Activated T-cell treated with anti-CD3 and anti-CD28 coated beads for 4 hours (primary cell): ENCODE results near the gene UBTD2.

Experiments
- DNase-seq: peaks from one replicate; pipeline ENCODE4 v3.0.0-alpha.2; 2020

UBTD2 gene

DNA sequence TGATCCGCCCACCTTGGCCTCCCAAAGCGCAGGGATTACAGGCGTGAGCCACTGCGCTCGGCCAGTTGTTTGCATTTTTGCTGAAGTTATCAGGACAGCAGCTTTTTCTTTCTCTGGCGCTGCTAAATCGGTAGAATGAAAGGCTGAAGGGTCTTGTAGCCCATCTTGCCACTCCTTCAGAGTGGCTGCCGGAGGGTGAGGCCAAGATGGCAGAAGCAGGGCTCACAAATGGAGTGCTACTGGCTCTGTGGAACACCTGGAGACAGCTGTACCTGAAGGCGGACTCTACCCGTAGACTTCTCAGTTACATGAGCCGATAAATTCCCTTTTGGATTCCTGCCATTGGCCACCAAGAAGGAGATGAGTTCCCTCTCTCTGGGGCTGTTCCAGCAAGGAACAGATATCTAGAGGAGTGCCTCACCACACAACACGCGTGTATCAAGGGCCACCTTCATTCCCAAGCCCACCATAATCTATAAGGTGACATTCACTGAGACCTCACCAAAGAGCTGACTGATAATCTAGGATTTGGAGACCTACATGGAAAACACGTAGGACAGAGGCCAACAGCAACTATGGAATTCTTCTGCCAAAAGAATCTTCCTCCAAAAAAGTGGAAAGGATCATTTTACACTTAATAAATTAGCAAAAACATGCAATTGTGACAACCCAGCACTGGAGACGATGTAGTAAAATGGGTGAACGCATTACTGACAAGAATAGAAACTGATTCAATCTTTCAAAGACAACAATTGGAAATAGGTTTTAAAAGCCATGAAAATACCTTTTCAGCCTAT is 117.3 kb downstream of the UBTD2 start:
- no peak for DNase-seq

DNA sequence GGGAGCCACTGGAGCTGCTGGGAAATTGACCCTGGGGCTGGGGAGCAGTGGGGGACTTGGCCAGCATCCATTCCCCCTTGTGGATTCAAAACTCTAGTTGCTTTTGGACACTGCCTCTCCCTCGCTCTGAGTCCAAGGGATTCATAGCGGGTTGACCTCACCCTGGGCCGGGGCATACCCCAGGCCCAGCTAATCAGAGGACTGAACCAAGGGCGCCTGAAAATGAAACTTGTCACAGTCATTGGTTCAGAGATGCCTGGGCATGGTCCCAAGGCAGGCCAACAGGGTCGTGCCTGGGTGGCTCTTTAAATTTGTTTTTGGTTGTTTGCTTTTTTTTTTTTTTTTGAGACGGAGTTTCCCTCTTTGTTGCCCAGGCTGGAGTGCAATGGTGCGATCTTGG is 118.1 kb downstream of the UBTD2 start:
- DNase-seq = no peak

DNA sequence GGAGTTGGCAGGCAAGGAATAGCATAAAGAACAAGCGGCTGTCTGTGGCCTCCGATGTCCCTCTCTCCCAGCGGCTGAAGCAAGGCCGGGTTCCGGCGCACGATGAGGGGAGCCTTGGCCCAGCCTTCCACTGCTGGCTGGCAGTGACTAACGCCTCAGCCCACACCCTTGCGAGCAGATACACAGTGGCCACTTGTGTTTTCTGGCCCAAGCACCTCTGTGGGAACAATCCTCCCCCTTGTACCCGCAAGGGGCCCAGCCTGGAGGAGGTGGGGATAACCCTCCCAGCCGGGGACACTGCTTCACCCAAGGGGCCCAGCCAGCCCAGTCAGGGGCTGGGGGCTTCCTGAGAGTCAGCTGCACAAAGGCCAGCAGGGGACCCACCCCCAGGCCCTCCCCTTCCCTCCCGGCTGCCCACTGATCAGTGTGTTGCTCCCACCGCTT is 118.8 kb downstream of the UBTD2 start:
- DNase-seq = no peak

DNA sequence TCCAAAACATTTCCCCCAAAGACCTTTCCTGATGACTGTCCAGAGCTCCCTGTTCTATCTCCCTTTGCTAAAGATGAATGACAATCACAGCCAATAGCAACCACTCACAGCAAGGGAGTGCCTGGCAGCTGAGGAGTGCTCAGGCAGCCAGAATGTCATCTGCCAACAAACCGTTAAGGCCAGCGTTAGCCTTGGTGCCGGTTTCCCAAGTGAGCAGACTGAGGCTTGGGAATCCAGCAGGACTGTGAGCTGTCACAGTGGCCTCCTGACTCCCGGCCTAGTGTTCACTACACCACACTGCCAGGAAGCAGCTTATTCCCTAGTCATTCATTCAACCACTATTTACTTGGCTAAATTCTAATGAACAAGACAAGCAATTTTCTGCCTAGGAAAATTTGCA is 120.2 kb downstream of the UBTD2 start:
- no peak for DNase-seq

DNA sequence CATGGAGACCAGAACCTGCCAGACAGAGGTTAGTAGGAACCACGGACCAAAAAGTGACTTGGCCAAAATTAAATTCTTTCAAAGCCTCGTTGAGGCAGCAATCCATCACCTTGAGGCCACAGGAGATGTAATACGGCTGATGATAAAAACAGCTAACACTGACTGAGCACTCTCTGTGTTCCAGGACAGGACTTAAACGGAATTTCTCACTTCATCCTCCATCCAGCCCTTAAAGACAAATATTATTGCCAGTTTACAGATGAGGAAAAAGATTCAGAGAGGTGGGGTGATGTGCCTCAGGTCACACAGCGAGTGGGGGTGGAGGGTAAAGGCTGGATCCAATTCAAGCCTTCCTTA is 120.6 kb downstream of the UBTD2 start:
- no peak for DNase-seq

DNA sequence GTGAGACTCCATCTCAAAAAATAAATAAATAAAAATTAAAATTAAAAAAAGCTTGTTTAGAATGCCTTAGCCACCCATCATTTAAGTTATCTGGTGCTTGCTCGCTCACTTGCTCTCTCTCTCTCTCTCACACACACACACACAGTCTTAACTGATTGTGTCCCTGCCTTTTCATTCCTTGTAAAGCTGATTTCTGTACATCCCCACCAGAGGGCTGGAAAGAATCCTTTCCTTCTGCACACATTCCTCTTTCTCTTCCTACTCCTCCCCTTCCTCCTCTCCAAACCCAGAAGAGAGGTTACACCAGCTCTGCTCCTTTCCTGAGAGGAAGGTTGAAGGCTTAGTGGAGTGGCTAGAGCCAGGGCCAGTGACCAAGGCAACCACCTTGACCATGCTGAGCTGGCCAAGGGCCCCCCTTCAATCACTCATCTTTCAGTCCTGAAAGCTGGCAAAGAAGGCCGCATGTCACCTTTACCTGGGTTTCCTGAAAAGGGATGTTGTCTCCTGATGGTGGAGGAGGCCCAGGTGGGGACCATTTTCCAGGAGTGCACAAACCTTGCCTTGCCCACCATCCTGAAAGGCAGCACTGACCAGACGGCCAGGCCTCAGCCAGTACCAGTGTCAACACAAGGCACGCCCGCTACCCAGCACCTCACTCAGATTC is 121.1 kb downstream of the UBTD2 start:
- DNase-seq = no peak

DNA sequence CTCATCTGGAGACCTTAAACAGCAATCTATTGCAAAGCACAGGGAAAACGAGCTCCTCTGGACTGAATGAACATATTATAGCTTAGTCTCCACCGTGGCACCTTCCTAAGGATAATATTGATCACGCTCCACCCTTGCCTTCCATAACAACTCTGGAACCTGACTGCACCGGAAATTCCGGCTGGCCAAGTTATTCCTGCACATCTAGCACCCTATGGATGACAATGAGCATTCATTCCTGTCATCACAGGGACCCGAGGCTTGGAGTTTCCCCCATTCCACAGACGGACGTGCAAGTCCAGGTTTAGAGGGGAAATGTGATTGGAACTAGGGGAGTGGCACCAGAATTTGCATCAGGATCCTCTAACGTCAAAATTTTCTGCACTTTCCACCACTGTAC is 123.1 kb downstream of the UBTD2 start:
- DNase-seq = no peak
